Measurements from ENCODE around the gene GRK5. TPM values are rescaled to one million over a fixed set of nuclear protein-coding genes. Genes with fewer than 3 reads are reported as not detected.

The GRK5 gene
- total and polyA plus RNA-seq, 9 of the 15 experiments (the other 6 are each of a cell fraction or from before 2014, with no cell fraction given) = 0.46 to 0.83 (median 0.67) TPM; not detected in 2

- no TSS peak for BruUV-seq (replicated peaks)
- Histone ChIP-seq H3K9me1 (ENCODE audit: control insufficient read depth, insufficient read depth, low read length) (no peaks in the 10 kb centered on the region), H3K4me1 (replicated peaks in 1 of 2; ENCODE audit: control insufficient read depth in 2 of 2, insufficient read depth in 2 of 2, low read length in 2 of 2) (peaks cover 19 to 57% of the 10 kb centered on the region in 2 experiments), H3K4me2 (ENCODE audit: insufficient read depth, low read length) (peak overlapping the region; percentile 76), H3K9ac (ENCODE audit: insufficient read depth in 1 of 2, low read depth in 2 of 2, low read length in 2 of 2) (peak overlapping the region in 1 of 2 experiments; percentile 62; a peak in 2 of 4 replicates), H3K4me3 (no peak overlapping the region), H3K27ac (ENCODE audit: extremely low read depth, low read depth, low read length) (peak overlapping the region; percentile 84), H3K9me3 (replicated peaks; ENCODE audit: control insufficient read depth, insufficient read depth, low read depth, low read length) (no peaks in the 10 kb centered on the region), H3K36me3 (ENCODE audit: control insufficient read depth, insufficient read depth, low read length) (no peaks in the 10 kb centered on the region), H3K79me2 (ENCODE audit: control insufficient read depth, insufficient read depth, low read length) (no peaks in the 10 kb centered on the region), H4K20me1 (replicated peaks; ENCODE audit: control insufficient read depth, insufficient read depth, low read length) (no peaks in the 10 kb centered on the region), H2AFZ (ENCODE audit: low read depth, low read length) (peak overlapping the region; percentile 92), H3K27me3 (ENCODE audit: control insufficient read depth in 2 of 2, insufficient read depth in 2 of 2, low read length in 2 of 2) (no peaks in the 10 kb centered on the region)
- in situ Hi-C loops (cut with MboI) = no loop called here
- ATAC-seq (peak; percentile 65), FAIRE-seq (peak; percentile 87), DNase-seq (ENCODE audit: extremely low read depth in 1 of 4, low spot score in 3 of 4) (peak; percentile 20 to 65 (median 42))
- ChIA-PET CTCF (ENCODE audit: low intra/inter-chr PET ratio) (no interaction called here), POLR2A (interaction anchor here (0.6 to 1.0 kb wide), 4 partner anchors 9 to 44 kb away, joined by 3 read pairs; partner anchors contain the start of gene GRK5)
- WGBS (ENCODE audit: insufficient coverage, low coverage, missing lambda C conversion rate) = 2% methylated on average over 7 of the region's 7 CpGs
- intact Hi-C loops (cut with micrococcal nuclease) = no loop called here
- TF ChIP-seq UBTF (IDR thresholded peaks at IDR 0.05; ENCODE audit: borderline replicate concordance in 1 of 2, low read depth in 2 of 2, low read length in 2 of 2) (peak in 1 of 2 experiments; percentile 80; a peak in 1 of 4 replicates), POLR2H (tag; IDR thresholded peaks at IDR 0.05; ENCODE audit: low read depth) (peak; percentile 46; the same call in 1 of the 2 replicates), FOSL1 (tag; conservative IDR thresholded peaks at IDR 0.05) (0 out of 2 replicates have a peak, but pooled peaks have one; percentile 6), CCAR2 (IDR thresholded peaks at IDR 0.05; ENCODE audit: low read depth, low read length) (no peak), CEBPG (CRISPR knock-in tag; IDR thresholded peaks at IDR 0.05) (no peak), CEBPG (tag; conservative IDR thresholded peaks at IDR 0.05 in 1 of 2, IDR thresholded peaks at IDR 0.05 in 1 of 2) (peak in 1 of 2 experiments; percentile 61; a peak in 2 of 4 replicates), KAT7 (CRISPR knock-in tag; IDR thresholded peaks at IDR 0.05; ENCODE audit: borderline replicate concordance) (no peak), SPI1 (IDR thresholded peaks at IDR 0.05; ENCODE audit: borderline replicate concordance, low read depth, low read length) (peak; percentile 21; the same call in 1 of the 2 replicates), SOX6 (IDR thresholded peaks at IDR 0.05) (peak; percentile 27; the same call in 1 of the 2 replicates), ATF3 (IDR thresholded peaks at IDR 0.05) (peak; percentile 72), ATF3 (CRISPR knock-in tag; conservative IDR thresholded peaks at IDR 0.05) (no peak), EGR1 (conservative IDR thresholded peaks at IDR 0.05) (peak; percentile 77), EP300 (IDR thresholded peaks at IDR 0.05; ENCODE audit: low read length) (peak; percentile 21; the same call in 1 of the 2 replicates), GTF2E2 (tag; IDR thresholded peaks at IDR 0.05) (0 out of 2 replicates have a peak, but pooled peaks have one; percentile 48), JUND (IDR thresholded peaks at IDR 0.05; ENCODE audit: borderline replicate concordance, low read depth, low read length) (peak; percentile 38; the same call in 1 of the 2 replicates), JUND (tag; IDR thresholded peaks at IDR 0.05; ENCODE audit: borderline replicate concordance, low read depth, low read length) (no peak), VEZF1 (CRISPR knock-in tag; IDR thresholded peaks at IDR 0.05) (no peak), FOXJ3 (CRISPR knock-in tag; IDR thresholded peaks at IDR 0.05) (no peak)
These were observed 43.9 kb downstream of the GRK5 start for GRCh38 chr10:119251315-119251708.

Data from K562 (cell line).